GM21529 (cell line): ENCODE data around the gene SLC25A28.

Experiments used
- ATAC-seq: cut with Tn5 transposase; IDR thresholded peaks from one replicate; pipeline ENCODE4 v1.9.1; 2021; ENCODE audit not compliant: unreplicated experiment

Gene SLC25A28

GRCh38 chr10:99593312-99593711, 26.9 kb downstream of the SLC25A28 start:
- no peak for ATAC-seq

- ATAC-seq, result no peak
Measured at GRCh38 chr10:99590799-99591198, 29.4 kb downstream of the SLC25A28 start.

- ATAC-seq, result no peak
Measured at GRCh38 chr10:99583687-99584086, 36.6 kb downstream of the SLC25A28 start.

- ATAC-seq, result no peak
Measured at GRCh38 chr10:99582255-99582770, 37.9 kb downstream of the SLC25A28 start.

GRCh38 chr10:99579971-99580370, 40.3 kb downstream of the SLC25A28 start:
- ATAC-seq, result no peak

- no peak for ATAC-seq
Measured at GRCh38 chr10:99573790-99574189, 46.4 kb downstream of the SLC25A28 start.

GRCh38 chr10:99571816-99572215, 48.4 kb downstream of the SLC25A28 start:
- ATAC-seq, result no peak

GRCh38 chr10:99569961-99570360, 50.3 kb downstream of the SLC25A28 start:
- no peak for ATAC-seq

- ATAC-seq, result no peak
Measured at GRCh38 chr10:99569253-99569939, 50.8 kb downstream of the SLC25A28 start.

GRCh38 chr10:99565166-99565565, 55.1 kb downstream of the SLC25A28 start:
- no peak for ATAC-seq

- ATAC-seq, result no peak
Measured at GRCh38 chr10:99564361-99564760, 55.9 kb downstream of the SLC25A28 start.

- no peak for ATAC-seq
Measured at GRCh38 chr10:99562631-99563030, 57.6 kb downstream of the SLC25A28 start.
